Mucosa of gallbladder (tissue), 1 donor: ENCODE data around the gene RAPGEFL1. TPM values are rescaled to one million over a fixed set of nuclear protein-coding genes. Genes with fewer than 3 reads are reported as not detected.
"Not testable (repeated sequence)": the region's sequence is repeated elsewhere in the genome, so short reads cannot be mapped to it uniquely, and the experiment has no call there.

ENCODE experiments used
- DNase-seq: peaks from one replicate; pipeline ENCODE4 v3.0.0-alpha.2; 2020; ENCODE audit warnings: low spot score
- total RNA-seq: library from RNA; stranded (reverse); gene quantifications from one replicate; pipeline ENCODE4 v1.2.1, GENCODE V29; 2021
- donor health status: DM: no; HTN: no; CAD: no.

RAPGEFL1 gene
- total RNA-seq, 1 donor from 2014 or later, result 77.2 TPM

- DNase-seq, result no peak
Measured at GRCh38 chr17:40173778-40174135, 3.5 kb upstream of the RAPGEFL1 start.

DNA sequence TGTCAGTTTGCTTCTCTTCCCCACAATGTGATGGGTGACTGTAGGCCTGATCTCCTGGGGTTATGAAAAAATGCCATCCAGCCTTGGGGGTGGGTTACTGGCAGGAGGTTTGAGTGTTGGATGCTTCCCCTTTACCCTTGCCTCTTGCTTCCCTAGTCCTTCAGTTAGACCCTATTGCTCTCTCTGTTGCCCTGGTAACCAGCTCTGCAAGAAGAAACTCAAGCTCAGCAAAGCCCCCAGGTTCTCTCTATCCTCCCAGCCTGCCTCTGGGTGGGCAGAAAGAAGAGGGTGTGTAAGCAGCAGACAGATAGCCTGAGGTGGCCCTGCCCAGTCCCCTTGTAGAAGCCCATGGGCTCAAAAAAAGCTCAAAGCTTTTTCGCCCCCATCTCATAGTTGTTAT lies 2.8 kb upstream of the RAPGEFL1 start:
- no peak for DNase-seq

DNA sequence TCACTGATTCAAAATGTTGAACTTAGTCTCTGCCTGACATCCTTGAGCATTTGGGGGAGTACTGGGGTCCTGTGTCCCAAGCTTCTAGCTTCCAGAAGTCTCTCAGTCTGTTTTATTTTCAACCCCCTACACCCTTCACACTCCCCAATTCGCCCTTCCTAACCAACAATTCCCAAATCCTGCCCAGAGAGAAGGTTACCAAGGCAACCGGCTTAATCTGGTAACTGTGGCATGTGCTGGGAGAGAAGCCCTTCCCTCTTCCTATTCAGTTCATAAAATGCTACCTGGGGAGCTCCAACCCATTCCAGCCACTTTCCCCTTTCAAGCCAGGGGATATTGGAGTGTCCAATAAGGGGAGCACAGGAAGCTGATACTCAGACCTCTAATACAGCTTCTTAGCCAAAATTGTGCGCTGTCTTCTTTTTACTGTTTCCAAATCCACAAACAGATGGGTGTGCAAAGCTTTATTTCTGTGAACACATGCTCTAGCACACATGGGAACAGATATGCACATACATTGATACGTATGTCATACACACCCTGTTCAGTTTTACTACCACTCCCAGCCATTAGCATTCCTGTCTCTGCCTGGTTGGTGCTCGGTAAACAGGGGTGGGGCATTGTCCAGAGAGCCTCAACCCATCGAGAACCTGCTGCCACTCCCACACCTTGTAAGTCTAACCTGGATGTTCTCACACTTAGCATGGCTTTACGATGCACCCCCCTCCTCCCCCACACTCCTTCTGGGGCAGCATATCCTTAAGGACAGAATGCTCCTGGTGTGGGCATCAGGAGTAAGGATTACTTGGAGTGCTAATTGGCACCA lies 1.1 kb upstream of the RAPGEFL1 start:
- peak; percentile 69 for DNase-seq

DNA sequence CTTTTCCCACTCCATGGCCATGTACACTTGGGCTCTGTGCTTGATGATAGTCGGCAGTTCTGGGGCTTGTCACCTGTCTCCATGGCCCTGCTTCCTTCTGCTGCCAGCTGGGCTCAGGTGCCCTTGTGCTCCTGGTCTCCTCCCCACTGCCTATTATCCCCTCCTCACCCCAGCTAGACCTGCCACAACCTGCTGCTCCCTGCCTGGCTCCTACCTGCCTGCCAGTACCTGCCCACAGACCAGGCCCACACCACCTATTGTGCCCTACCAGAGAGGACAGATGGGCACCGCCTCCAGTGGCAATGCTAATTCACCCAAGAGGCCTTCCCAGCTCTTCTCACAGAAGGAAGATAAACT lies 538 bp upstream of the RAPGEFL1 start:
- no peak for DNase-seq

- DNase-seq, result no peak
Measured at GRCh38 chr17:40178021-40178601, 841 bp downstream of the RAPGEFL1 start.

GRCh38 chr17:40178660-40179059 lies 1.4 kb downstream of the RAPGEFL1 start:
- DNase-seq, result no peak

GRCh38 chr17:40179923-40180659 lies 2.8 kb downstream of the RAPGEFL1 start:
- no peak for DNase-seq

DNA sequence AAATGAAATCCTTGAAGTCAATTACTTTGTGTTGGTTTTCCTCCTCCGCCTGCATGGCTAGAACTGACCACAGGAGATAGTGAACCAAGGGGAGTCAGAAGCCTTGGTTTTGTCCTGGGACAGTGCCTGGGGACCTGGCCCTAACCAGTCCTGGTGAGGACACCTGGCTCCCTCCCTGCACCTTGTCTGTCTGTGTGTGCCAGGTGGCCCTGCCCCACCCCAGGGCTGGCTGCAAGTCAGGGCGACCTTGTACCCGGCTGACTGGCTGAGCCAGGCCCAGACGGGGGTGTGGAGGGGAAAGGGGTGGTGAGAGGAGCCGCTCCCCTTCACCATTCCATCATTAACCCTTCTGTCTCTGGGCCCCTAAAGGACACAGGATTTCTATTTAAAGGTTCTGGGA lies 3.4 kb downstream of the RAPGEFL1 start:
- peak; percentile 85 for DNase-seq

DNA sequence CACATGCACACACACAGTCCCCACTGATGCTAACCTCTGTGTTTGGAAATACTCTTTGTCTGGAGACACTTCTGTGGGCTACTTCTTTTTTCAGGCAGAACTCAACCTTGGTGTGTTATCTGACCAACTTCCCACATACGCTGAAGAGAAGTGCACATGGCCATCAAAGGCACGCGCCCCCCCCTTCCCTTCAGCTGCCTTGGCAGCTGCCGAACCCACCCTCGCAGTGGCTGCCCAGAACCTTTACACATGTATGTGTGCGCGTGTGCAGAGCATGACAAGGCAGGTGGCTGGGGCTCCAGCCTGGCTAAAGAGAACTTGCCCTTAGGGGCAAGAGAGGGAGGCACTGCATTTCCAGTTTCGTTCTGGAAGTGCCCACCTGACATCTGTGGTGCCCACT lies 3.9 kb downstream of the RAPGEFL1 start:
- no peak for DNase-seq

- DNase-seq, result no peak
Measured at GRCh38 chr17:40182606-40183005, 5.3 kb downstream of the RAPGEFL1 start.

DNA sequence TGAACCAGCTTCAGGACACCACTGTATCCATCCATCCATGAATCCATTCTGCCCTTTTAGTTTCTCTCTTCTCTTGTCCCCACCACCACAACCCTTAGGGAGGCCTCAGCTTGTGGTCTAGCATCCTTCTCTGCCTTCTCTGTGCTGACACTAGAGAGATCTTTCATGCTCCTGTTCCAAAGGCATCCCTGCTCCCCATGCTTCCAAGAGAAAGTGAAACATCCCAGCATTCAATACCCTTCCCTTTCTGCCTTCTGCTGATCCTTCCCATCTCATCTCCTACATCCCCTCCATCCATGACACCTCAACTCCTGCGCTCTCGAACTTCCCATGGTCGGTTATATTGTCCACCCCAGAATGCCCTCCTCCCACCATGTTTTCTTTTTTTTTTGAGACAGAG lies 10.0 kb downstream of the RAPGEFL1 start:
- no peak for DNase-seq

DNA sequence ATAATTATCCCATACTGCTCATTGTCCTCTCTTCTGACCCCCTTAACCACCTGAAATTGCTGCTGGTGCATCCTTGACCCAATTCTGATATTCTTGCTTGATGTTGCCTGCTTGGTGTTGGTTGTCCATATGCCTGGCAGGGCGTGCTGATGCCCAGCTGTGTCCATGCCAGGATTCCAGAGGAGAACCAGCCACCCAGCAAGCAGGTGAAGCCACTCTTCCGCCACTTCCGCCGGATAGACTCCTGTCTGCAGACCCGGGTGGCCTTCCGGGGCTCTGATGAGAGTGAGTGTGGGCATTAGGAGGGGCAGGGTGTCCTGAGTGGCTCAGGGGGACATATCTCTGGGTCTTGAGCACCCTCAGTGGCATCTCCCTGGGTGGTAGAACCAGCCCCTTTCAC lies 11.4 kb downstream of the RAPGEFL1 start:
- DNase-seq, result no peak

DNA sequence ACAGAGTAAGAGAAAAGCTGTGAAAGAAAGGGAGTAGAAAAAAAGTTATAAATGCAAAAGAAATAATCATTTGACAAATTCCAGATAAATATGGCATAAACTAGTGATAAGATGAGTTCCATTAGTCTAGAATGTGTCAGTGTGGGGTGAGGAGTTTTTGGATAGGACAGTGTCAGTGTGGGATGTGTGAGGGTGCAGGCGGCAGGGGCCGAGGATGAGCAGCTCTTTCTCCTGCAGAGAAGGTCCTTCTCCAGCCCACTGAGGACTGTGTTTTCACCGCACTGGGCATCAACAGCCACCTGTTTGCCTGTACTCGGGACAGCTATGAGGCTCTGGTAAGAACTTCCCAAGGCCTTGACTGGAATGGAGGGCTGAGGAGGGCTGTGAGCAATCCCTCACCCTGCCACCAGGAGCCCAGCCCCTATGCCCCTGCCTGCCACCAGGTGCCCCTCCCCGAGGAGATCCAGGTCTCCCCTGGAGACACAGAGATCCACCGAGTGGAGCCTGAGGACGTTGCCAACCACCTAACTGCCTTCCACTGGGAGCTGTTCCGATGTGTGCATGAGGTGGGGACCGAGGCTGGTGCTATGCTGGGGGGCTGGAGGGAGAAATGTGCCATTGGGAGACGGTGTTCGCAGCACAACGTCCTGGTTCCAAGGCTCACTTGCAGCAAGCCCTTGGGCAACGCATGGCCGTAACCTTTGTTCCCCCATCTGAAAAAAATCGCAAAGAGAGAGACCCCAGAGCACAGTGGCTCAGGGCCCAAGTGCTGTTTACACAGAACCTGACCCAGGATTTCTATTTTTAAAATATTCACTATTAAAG lies 13.1 kb downstream of the RAPGEFL1 start:
- no peak for DNase-seq

DNA sequence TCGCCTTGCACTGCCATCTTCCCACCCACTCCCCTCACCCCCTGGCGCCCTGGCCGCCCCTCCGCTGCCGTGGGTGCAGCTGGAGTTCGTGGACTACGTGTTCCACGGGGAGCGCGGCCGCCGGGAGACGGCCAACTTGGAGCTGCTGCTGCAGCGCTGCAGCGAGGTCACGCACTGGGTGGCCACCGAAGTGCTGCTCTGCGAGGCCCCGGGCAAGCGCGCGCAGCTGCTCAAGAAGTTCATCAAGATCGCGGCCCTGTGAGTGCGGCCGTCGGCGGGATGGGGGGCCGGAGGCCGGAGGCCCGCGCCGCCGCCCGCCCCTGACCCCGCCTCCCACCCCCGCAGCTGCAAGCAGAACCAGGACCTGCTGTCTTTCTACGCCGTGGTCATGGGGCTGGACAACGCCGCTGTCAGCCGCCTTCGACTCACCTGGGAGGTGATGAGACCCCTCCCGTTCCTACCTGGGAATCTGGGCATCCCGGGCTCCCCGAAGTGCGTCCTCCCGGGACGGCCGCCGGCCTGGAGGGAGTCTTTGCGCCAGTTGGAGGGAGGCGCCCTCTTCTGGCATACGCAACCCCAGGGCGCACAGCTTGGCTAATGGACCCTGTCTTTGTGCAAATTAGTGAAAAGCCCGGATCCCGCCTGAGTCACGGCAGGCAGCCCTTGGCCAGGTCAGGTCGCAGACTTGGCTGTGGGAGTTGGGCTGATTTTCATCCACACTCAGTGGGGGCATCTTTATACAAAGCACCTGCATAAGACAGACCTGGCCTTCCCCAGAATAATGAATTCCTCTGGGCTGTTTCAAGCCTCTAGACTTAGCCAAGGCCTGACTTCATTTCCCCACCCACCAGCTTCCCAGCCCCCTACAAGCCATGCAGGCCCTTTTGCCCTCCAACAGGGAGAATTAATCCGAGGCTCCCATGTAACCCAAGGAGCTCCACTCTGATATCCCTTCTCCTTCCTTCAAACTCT lies 14.3 kb downstream of the RAPGEFL1 start:
- peak; percentile 67 for DNase-seq

DNA sequence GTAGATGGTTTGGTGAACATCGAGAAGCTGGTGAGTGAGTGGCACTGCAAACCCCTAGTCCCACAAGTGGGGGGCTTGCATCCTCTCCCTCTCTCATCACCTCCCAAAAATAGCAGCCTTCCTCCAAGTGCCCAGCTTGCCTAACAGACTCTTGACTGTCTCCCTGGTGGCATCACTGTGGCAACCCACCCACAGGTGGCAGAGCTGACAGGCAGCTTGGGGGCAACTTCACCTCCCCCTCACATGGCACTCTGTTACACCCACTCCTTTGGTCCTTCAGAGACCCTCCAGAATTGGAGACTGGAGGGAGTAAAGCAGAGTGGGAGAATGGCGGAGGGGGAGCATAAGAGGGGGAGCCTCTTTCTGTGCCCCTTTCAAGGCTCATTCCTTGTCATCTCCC lies 15.7 kb downstream of the RAPGEFL1 start:
- no peak for DNase-seq

- no peak for DNase-seq
Measured at GRCh38 chr17:40194821-40195220, 17.6 kb downstream of the RAPGEFL1 start.

GRCh38 chr17:40197550-40197949 lies 20.3 kb downstream of the RAPGEFL1 start:
- DNase-seq, result no peak

GRCh38 chr17:40197965-40198456 lies 20.7 kb downstream of the RAPGEFL1 start:
- DNase-seq, result not testable (repeated sequence)

GRCh38 chr17:40198576-40198975 lies 21.3 kb downstream of the RAPGEFL1 start:
- no peak for DNase-seq

DNA sequence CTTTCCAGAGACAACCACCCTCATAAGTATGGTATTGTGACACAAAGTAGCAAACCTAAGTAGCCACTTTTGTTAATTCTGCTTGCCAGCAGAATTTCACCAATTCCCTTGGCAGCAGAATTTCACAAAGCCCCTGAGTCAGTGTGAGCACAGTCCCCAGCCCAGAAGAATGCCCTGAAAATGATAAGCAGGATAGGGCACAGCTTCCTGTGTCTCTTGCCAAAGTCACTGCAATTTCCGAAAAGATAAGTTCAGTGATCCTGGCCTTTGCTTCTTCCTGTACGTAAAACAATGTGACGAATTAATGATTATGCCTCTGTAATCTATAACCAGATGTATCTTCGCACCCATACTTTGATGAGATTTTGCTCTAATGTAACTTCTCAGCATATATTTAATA lies 25.9 kb downstream of the RAPGEFL1 start:
- DNase-seq, result peak; percentile 34

DNA sequence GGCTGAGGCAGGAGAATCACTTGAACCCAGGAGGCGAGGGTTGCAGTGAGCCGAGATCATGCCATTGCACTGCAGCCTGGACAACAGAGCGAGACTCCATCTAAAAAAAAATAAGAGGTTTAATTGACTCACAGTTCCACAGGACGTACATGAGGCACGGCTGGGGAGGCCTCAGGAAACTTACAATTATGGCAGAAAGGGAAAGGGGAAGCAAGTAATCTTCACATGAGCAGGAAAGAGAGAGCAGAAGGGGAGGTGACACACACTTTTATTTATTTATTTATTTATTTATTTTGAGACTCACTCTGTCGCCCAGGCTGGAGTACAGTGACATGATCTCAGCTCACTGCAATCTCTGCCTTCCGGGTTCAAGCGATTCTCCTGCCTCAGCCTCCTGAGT lies 28.9 kb downstream of the RAPGEFL1 start:
- DNase-seq, result not testable (repeated sequence)
